Skeletal muscle satellite cell (primary cell): ENCODE data around the gene ITIH2.
"Not testable (repeated sequence)": the region's sequence is repeated elsewhere in the genome, so short reads cannot be mapped to it uniquely, and the experiment has no call there.

Experiments
- H3K27me3 ChIP-seq: 2 replicates; pipeline ENCODE4 v1.7.0; 2013; ENCODE audit warnings: low read length; ENCODE audit not compliant: control insufficient read depth, insufficient read depth
- H3K36me3 ChIP-seq: 2 replicates; pipeline ENCODE4 v1.7.0; 2013; ENCODE audit warnings: mild to moderate bottlenecking, control low read depth, low read length; ENCODE audit not compliant: insufficient read depth
- H3K4me1 ChIP-seq: 2 replicates; pipeline ENCODE4 v1.7.0; 2013; ENCODE audit warnings: low read length; ENCODE audit not compliant: control insufficient read depth, insufficient read depth
- H3K4me2 ChIP-seq: 2 replicates; pipeline ENCODE4 v1.7.0; 2013; ENCODE audit warnings: mild to moderate bottlenecking, low read length
- H3K4me3 ChIP-seq: 2 replicates; pipeline ENCODE4 v1.7.0; 2013; ENCODE audit warnings: low read length
- H3K9ac ChIP-seq: 2 replicates; pipeline ENCODE4 v1.7.0; 2013; ENCODE audit warnings: mild to moderate bottlenecking, low read depth, low read length, moderate library complexity
- H3K9me3 ChIP-seq: replicated peaks from 2 replicates; pipeline ENCODE4 v1.7.0; 2013; ENCODE audit warnings: mild to moderate bottlenecking, control low read depth, low read length

Gene ITIH2

DNA sequence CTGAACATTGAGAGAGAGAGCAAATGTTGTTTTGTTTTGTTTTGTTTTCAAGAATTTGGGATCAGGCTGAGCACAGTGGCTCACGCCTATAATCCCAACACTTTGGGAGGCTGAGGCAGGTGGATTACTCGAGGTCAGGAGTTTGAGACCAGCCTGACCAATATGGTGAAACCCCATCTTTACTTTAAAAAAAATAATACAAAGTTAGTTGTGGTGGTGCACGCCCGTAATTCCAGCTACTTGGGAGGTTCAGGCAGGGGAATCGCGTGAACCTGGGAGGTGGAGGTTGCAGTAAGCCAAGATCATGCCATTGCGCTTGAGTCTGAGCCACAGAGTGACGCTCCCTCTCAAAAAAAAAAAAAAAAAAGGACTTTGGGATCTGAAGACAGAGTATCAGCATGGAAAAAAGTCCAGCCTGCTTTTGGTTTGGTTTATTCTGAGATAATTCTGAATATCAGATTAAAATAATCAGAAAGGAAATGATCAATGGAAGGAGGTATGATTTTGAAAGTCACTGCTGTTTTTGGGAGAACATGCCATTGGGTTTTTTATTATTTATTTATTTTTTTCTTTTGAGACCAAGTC, 1.9 kb upstream of the ITIH2 start:
- Histone ChIP-seq H3K9ac (no peak overlapping the region), H3K27me3 (no peaks in the 10 kb centered on the region), H3K4me2 (no peak overlapping the region), H3K9me3 (no peaks in the 10 kb centered on the region), H3K4me3 (no peak overlapping the region), H3K36me3 (no peaks in the 10 kb centered on the region), H3K4me1 (no peaks in the 10 kb centered on the region)

DNA sequence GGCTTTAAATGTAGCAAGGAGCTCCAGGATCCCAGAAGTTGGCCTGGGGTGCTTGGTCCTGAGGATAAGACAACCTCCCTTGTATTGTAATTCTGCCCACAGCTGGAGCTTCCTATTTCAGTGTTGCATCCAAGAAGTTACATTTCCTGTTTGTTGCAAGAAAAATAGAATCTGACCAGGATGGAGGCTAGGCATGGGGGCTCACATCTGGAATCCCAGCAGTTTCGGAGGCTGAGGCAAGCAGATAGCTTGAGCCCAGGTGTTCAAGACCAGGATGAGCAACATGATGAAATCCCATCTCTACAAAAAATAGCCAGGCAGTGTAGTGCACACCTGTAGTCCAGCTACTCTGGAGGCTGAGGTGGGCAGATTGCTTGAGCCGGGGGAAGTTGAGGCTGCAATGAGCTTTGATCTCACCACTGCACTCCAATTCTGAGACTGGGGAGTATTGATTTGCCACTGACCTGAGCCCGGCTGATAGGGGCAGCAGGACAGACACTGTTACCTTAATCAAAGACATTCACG, 766 bp upstream of the ITIH2 start:
- no peak overlapping the region for H3K4me2 ChIP-seq
- no peaks in the 10 kb centered on the region for H3K27me3 ChIP-seq
- no peak overlapping the region for H3K9ac ChIP-seq
- no peaks in the 10 kb centered on the region for H3K36me3 ChIP-seq
- no peaks in the 10 kb centered on the region for H3K4me1 ChIP-seq
- H3K9me3 ChIP-seq, result no peaks in the 10 kb centered on the region
- H3K4me3 ChIP-seq, result no peak overlapping the region

DNA sequence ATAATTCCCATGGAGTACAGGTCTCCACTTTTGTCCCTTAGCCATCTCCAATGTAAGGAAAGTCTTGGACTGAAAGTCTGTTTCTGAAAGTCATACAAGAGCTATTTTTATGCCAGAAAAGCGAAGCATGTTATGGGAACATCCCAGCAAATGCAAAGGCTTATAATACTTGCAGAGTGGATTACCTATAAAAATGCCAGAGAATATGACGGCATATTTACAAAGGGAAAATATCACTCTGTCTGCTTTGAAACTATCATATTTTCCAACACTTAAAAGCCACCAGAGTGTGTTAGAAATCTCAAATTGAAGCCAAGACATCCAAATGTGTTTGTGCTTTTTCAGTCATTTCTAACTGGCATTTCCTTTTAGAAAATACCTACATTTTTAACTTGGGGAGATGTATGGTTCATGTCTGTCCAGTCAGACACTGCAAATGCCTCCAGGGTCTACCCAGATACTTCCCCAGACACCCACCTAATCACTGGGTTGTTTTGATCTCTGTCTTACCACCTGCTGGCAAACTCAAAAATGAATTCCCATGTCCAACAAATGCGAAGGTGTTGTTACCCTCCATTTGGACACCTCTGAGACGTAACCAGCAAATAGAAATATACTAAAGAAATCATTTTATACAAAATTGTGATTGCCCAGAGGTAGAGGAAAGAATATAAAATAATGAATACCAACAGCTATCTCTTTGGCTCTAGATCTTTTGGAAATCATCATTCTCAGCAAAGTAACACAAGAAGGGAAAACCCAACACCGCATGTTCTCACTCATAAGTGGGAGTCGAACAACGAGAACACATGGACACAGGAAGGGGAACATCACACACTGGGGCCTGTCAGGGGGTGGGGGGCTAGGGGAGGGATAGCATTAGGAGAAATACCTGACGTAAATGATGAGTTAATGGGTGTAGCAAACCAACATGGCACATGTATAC, 1.2 kb downstream of the ITIH2 start:
- no peak overlapping the region for H3K4me2 ChIP-seq
- H3K9ac ChIP-seq, result no peak overlapping the region
- H3K4me1 ChIP-seq, result no peaks in the 10 kb centered on the region
- no peaks in the 10 kb centered on the region for H3K36me3 ChIP-seq
- no peaks in the 10 kb centered on the region for H3K27me3 ChIP-seq
- H3K9me3 ChIP-seq, result no peaks in the 10 kb centered on the region
- H3K4me3 ChIP-seq, result no peak overlapping the region

DNA sequence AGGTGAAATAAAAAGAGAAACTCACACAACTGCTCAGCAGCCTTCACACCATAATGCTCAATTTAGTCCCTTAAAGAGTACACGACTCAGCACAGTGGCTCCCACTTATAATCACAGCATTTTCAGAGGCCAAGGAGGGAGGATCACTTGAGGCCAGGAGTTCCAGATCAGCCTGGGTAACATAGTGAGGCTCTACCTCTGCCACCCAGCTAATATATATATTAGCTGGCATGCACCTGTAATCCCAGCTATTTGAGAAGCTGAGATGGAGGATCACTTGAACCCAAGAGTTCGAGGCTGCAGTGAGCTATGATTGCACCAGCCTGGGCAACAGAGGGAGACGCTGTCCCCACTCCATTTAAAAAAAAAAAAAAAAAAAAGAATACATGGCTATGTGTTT, 2.2 kb downstream of the ITIH2 start:
- H3K4me2 ChIP-seq, result no peak overlapping the region
- H3K4me1 ChIP-seq, result no peaks in the 10 kb centered on the region
- H3K36me3 ChIP-seq, result no peaks in the 10 kb centered on the region
- H3K9me3 ChIP-seq, result no peaks in the 10 kb centered on the region
- H3K4me3 ChIP-seq, result no peak overlapping the region
- no peaks in the 10 kb centered on the region for H3K27me3 ChIP-seq
- no peak overlapping the region for H3K9ac ChIP-seq

DNA sequence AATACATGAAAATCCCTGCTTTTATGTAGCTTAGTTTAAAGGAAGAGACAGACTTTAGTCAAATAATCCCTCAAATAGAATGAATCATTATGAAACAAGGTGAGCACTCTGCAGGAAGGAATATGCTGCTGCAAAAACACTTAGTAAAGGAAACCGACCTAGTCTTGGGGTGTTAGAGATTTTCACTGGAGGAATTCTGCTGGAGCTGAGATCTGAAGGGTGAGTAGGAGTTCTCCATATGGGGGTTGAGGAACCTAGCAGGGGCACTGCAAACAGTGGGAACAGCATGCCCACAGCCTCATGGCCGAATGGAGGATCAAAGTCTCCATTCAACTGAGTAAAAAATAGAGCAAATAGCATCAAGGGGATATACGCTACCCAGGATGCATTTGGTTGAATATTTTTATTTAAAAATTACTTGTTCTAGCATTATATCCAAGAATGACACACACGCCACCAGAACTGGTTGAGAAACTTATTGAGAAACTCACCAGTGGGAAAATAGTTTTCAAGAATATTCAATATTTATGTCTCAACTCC, 3.5 kb downstream of the ITIH2 start:
- no peaks in the 10 kb centered on the region for H3K36me3 ChIP-seq
- H3K4me1 ChIP-seq, result no peaks in the 10 kb centered on the region
- H3K27me3 ChIP-seq, result no peaks in the 10 kb centered on the region
- H3K9ac ChIP-seq, result no peak overlapping the region
- H3K4me3 ChIP-seq, result no peak overlapping the region
- H3K9me3 ChIP-seq, result no peaks in the 10 kb centered on the region
- H3K4me2 ChIP-seq, result no peak overlapping the region

DNA sequence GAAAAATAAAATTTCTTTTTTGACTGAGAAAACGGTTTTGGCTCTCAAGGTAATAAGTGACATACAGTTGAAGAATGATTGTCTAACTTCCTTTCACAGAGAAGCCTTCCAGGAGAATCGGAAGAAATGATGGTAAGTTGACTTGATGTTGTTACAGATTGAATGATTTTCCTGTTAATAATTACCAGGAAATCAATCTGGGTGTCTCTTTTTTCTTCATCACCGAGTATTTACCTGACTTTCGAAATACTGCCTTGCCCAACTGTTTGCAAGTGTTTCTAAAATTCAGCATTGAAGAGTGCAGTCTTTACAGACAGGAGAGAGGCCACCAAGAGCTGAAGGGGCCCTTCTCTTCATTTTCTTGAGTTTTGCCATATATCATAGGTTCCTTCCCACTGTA, 4.0 kb downstream of the ITIH2 start:
- H3K9me3 ChIP-seq, result no peaks in the 10 kb centered on the region
- no peaks in the 10 kb centered on the region for H3K4me1 ChIP-seq
- H3K9ac ChIP-seq, result no peak overlapping the region
- no peaks in the 10 kb centered on the region for H3K36me3 ChIP-seq
- H3K4me2 ChIP-seq, result no peak overlapping the region
- no peak overlapping the region for H3K4me3 ChIP-seq
- H3K27me3 ChIP-seq, result no peaks in the 10 kb centered on the region

DNA sequence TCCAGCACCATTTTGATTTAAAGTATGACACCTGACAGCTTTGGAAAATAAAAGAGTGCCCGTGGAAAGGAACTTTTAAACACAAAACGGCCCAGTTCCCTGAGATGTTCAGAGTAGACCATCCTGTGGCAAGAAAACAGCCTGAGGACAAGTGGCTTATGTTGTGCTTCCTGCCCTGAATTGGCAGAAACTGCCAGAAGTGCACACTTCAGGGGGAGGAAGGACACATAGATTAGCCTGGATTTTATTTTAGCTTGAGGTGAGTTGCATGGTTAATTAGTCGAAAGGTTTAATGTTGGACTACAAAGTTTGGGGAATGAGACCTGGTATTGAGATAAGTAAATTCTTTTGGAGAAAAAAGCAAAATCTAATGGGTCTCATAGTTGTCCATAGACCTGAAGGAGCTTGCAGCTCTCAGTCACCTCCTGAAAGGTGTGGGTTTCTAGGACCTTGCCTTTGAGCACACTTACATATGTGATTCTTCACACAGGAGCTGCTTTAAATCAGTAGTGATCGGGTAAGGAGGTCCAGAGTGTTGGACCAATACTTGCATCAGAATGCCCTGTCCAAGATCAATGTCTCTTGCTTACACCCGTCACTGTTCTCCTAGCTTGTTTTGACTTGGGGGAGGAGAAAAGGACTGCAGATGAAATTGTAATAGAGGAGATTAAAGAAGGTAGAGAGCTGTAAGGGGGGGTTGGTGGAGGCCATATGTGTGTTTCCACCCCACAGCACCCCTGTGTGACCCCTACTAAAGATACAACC, 4.9 kb downstream of the ITIH2 start:
- H3K27me3 ChIP-seq, result no peaks in the 10 kb centered on the region
- no peak overlapping the region for H3K9ac ChIP-seq
- H3K4me3 ChIP-seq, result no peak overlapping the region
- H3K4me2 ChIP-seq, result no peak overlapping the region
- H3K36me3 ChIP-seq, result no peaks in the 10 kb centered on the region
- no peaks in the 10 kb centered on the region for H3K9me3 ChIP-seq
- no peaks in the 10 kb centered on the region for H3K4me1 ChIP-seq

DNA sequence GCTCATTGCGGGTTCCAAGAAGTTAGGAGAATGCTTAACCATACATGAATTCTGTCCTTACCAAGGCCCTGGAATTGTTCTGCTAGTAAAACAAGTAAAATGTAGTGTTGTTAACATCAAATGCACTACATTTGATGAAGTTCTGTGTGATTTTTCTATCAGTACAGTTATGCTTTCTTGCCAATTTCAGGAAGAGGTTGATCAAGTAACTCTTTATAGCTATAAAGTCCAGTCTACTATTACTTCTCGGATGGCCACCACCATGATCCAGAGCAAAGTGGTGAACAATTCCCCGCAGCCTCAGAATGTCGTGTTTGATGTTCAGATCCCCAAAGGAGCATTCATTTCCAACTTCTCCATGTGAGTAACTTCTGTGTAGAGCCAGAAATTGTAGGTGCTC, 5.7 kb downstream of the ITIH2 start:
- no peaks in the 10 kb centered on the region for H3K9me3 ChIP-seq
- no peaks in the 10 kb centered on the region for H3K36me3 ChIP-seq
- H3K27me3 ChIP-seq, result no peaks in the 10 kb centered on the region
- no peaks in the 10 kb centered on the region for H3K4me1 ChIP-seq
- no peak overlapping the region for H3K4me3 ChIP-seq
- no peak overlapping the region for H3K9ac ChIP-seq
- H3K4me2 ChIP-seq, result no peak overlapping the region

DNA sequence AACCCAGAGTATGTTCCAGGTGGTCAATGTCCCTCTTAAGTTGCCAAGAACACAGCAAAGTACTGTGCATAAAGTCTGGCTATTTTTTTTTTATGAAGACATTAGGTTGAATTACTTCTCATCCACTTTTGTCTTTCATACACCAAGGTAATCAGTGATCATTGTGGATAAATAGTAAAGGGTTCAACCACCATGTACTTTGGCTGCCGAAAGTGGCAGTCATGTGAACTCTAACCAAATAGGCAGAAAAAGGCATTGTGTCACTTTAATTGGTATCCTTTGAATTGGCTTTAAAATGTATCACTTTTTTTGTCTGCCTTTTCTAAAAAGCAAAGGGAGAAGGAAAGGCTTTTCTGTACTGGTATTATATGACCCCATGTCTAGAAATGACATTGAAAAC, 7.3 kb downstream of the ITIH2 start:
- no peaks in the 10 kb centered on the region for H3K36me3 ChIP-seq
- H3K9me3 ChIP-seq, result no peaks in the 10 kb centered on the region
- H3K4me2 ChIP-seq, result no peak overlapping the region
- H3K9ac ChIP-seq, result no peak overlapping the region
- no peaks in the 10 kb centered on the region for H3K27me3 ChIP-seq
- no peak overlapping the region for H3K4me3 ChIP-seq
- no peaks in the 10 kb centered on the region for H3K4me1 ChIP-seq

DNA sequence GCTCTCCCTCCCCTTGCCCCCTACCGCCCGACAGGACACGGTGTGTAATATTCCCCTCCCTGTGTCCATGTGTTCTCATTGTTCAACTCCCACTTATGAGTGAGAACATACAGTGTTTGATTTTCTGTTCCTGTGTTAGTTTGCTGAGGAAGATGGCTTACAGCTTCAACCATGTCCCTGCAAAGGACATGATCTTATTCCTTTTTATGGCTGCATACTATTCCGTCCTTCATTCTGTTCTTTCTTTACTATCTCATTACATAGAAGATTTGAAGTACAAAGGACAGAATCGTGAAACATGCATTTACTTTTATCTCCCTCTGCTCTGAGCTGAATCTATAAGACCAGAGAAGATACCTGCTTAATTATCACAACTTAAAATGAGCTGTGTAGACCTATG, 8.0 kb downstream of the ITIH2 start:
- H3K4me2 ChIP-seq, H3K4me3 ChIP-seq, H3K27me3 ChIP-seq, H3K9ac ChIP-seq, H3K9me3 ChIP-seq, H3K36me3 ChIP-seq, H3K4me1 ChIP-seq: not testable (repeated sequence)

DNA sequence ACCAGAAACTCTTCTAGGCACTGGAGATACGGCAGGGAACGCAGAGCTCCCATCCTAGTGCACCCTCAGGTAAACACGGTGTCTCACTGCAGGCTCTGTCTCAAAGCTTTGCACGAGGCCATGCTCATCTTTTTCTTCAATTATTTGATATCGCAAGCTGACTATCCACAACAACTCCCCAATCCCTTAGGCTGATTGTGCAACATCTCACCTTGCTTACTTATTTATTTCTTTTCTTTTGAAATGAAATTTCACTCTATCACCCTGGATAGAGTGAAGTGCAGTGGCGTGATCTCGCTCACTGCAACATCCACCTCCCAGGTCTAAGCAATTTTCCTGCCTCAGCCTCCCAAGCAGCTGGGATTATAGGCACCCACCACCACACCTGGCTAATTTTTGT, 12.4 kb downstream of the ITIH2 start:
- Histone ChIP-seq H3K4me1 (no peaks in the 10 kb centered on the region), H3K4me3 (no peak overlapping the region), H3K27me3 (no peaks in the 10 kb centered on the region), H3K9me3 (no peaks in the 10 kb centered on the region), H3K9ac (no peak overlapping the region), H3K4me2 (no peak overlapping the region), H3K36me3 (no peaks in the 10 kb centered on the region)
